HEK293T (cell line): ENCODE data around the gene UBE2L6.

Experiments used
- BHLHE40 ChIP-seq: fragments of 450-650 bp; IDR thresholded peaks from 2 replicates; pipeline ENCODE4 v1.6.1; 2016; ENCODE audit warnings: mild to moderate bottlenecking, moderate library complexity, borderline replicate concordance
- HDGF ChIP-seq: fragments of 450-650 bp; IDR thresholded peaks from 2 replicates; pipeline ENCODE4 v1.6.1; 2017; ENCODE audit warnings: antibody characterized with exemption, borderline replicate concordance
- LEF1 ChIP-seq: fragments of 450-650 bp; IDR thresholded peaks from 2 replicates; pipeline ENCODE4 v1.6.1; 2017; ENCODE audit warnings: mild to moderate bottlenecking, borderline replicate concordance
- NFRKB ChIP-seq: fragments of 450-650 bp; IDR thresholded peaks from 2 replicates; pipeline ENCODE4 v1.6.1; 2016; ENCODE audit warnings: mild to moderate bottlenecking, moderate library complexity
- SP1 ChIP-seq: fragments of 450-650 bp; IDR thresholded peaks from 2 replicates; pipeline ENCODE4 v1.6.1; 2017
- ZNF384 ChIP-seq: fragments of 450-650 bp; IDR thresholded peaks from 2 replicates; pipeline ENCODE4 v1.6.1; 2016
- TF ChIP-seq, protein P1 (sequence below): fragments of 450-650 bp; IDR thresholded peaks from 2 replicates; pipeline ENCODE4 v1.6.1; 2016

DNA sequence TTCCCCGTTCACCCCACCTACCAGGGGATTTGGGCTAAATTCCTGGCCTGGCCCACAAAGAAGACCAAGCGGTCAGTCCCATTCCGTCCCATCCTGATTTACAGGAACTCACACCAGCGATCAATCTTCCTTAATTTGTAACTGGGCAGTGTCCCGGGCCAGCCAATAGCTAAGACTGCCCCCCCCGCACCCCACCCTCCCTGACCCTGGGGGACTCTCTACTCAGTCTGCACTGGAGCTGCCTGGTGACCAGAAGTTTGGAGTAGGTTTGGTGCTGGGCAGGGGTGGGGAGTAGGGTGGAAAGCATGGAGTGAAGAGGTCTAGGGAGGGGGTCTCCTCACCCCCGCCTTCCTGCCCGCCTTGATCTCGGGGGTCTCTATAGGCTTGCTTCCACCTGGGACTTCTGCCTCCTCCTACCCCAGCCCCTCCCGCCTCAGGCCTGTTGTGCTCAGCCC lies 30.0 kb upstream of the UBE2L6 start, which contains the start of gene SERPING1:
- TF ChIP-seq, protein P1, sequence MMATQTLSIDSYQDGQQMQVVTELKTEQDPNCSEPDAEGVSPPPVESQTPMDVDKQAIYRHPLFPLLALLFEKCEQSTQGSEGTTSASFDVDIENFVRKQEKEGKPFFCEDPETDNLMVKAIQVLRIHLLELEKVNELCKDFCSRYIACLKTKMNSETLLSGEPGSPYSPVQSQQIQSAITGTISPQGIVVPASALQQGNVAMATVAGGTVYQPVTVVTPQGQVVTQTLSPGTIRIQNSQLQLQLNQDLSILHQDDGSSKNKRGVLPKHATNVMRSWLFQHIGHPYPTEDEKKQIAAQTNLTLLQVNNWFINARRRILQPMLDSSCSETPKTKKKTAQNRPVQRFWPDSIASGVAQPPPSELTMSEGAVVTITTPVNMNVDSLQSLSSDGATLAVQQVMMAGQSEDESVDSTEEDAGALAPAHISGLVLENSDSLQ: no peak
- TF ChIP-seq ZNF384 (no peak), LEF1 (no peak), SP1 (no peak), HDGF (no peak), NFRKB (no peak), BHLHE40 (no peak)
